HG02870 (cell line): Measurements from ENCODE around the gene EFNA2.
A peak's percentile ranks its signal among the peaks of the same experiment; 100 is the strongest.
"Not testable (repeated sequence)": the region's sequence is repeated elsewhere in the genome, so short reads cannot be mapped to it uniquely, and the experiment has no call there.

Experiments used
- ATAC-seq: cut with Tn5 transposase; IDR thresholded peaks from one replicate; pipeline ENCODE4 v1.9.1; 2021; ENCODE audit warnings: mild to moderate bottlenecking, moderate library complexity; ENCODE audit not compliant: unreplicated experiment

EFNA2 gene

GRCh38 chr19:1285737-1286360, at the start of gene EFNA2:
EFNA2 (plus strand) TSS chr19:1285873; CDS start chr19:1286169, 296 bp downstream.
- no peak for ATAC-seq

- no peak for ATAC-seq
These were observed 49.1 kb upstream of the EFNA2 start for GRCh38 chr19:1236576-1236975.

GRCh38 chr19:1237027-1237659, 48.5 kb upstream of the EFNA2 start:
- ATAC-seq, result no peak

GRCh38 chr19:1237754-1238368, 47.8 kb upstream of the EFNA2 start, which contains the start of gene CBARP:
CBARP (minus strand) TSS chr19:1238005; CDS start chr19:1236100, 1,905 bp downstream.
- ATAC-seq, result no peak

GRCh38 chr19:1238369-1239303, 47.0 kb upstream of the EFNA2 start:
- ATAC-seq, result no peak

- no peak for ATAC-seq
These were observed 46.3 kb upstream of the EFNA2 start for GRCh38 chr19:1239420-1239795.

GRCh38 chr19:1239796-1240737, 45.6 kb upstream of the EFNA2 start:
- ATAC-seq, result no peak

- no peak for ATAC-seq
These were observed 44.7 kb upstream of the EFNA2 start for GRCh38 chr19:1240925-1241324.

GRCh38 chr19:1241417-1242095, 44.1 kb upstream of the EFNA2 start, which contains the start of gene ATP5F1D:
ATP5F1D (plus strand) TSS chr19:1241751; CDS start chr19:1241851, 100 bp downstream.
- peak; percentile 45 for ATAC-seq

- ATAC-seq, result no peak
These were observed 41.6 kb upstream of the EFNA2 start for GRCh38 chr19:1243768-1244692.

GRCh38 chr19:1244693-1245451, 40.8 kb upstream of the EFNA2 start:
- no peak for ATAC-seq

- no peak for ATAC-seq
These were observed 40.0 kb upstream of the EFNA2 start for GRCh38 chr19:1245494-1246264.

GRCh38 chr19:1246265-1247087, 39.2 kb upstream of the EFNA2 start:
- not testable (repeated sequence) for ATAC-seq

GRCh38 chr19:1247748-1248138, 37.9 kb upstream of the EFNA2 start:
- ATAC-seq, result no peak

GRCh38 chr19:1248139-1248785, 37.4 kb upstream of the EFNA2 start, which contains the start of gene MIDN:
MIDN (plus strand) TSS chr19:1248583; CDS start chr19:1250297, 1,714 bp downstream.
- ATAC-seq, result peak; percentile 17
